Fibroblast of pulmonary artery (primary cell): ENCODE data around the gene ZSCAN30.

Source experiments
- DNase-seq: peaks from one replicate; pipeline ENCODE4 v3.0.0-alpha.2; 2010; ENCODE audit warnings: low read depth
- H3K4me3 ChIP-seq: replicated peaks from 2 replicates; pipeline ENCODE4 v1.5.1; 2011; ENCODE audit warnings: low read depth, mild to moderate bottlenecking, control low read depth, low read length, moderate library complexity
- TF ChIP-seq, protein P1 (sequence below): IDR thresholded peaks from 2 replicates; pipeline ENCODE4 v1.5.1; 2011; ENCODE audit warnings: mild to moderate bottlenecking, control low read depth, low read length, inconsistent platforms; ENCODE audit errors: missing control alignments

The ZSCAN30 gene

DNA sequence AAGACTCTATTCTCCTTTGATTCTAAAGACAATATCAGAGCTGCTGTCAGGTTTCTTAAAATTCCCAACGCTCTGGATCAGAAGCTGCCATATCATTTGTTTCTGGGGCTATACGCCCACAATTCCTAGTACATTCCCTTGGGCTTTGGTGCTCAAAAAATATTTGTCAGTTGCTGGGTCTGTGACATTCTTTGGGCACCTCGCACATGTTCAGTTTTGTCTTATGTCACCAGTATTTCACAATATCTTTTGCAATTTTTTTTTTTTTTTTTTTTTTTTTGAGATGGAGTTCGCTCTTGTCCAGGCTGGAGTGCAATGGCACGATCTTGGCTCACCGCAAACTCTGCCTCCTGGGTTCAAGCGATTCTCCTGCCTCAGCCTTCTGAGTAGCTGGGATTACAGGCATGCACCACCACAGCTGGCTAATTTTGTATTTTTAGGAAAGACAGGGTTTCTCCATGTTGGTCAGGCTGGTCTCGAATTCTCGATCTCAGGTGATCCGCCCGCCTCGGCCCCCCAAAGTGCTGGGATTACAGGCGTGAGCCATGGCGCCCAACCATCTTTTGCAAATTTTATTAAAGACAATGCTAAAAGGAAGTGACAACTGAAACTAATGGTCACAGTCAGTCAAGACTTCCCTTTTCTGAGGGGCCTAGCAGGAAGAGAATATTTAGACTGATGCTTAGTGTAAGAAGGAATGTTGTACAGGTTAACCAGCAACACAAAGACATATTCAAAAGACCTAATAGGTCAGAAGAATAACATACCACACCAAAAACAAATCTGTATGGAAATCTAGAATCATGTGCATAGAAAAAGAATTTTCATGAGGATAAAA, 42.4 kb downstream of the ZSCAN30 start:
- TF ChIP-seq, protein P1, sequence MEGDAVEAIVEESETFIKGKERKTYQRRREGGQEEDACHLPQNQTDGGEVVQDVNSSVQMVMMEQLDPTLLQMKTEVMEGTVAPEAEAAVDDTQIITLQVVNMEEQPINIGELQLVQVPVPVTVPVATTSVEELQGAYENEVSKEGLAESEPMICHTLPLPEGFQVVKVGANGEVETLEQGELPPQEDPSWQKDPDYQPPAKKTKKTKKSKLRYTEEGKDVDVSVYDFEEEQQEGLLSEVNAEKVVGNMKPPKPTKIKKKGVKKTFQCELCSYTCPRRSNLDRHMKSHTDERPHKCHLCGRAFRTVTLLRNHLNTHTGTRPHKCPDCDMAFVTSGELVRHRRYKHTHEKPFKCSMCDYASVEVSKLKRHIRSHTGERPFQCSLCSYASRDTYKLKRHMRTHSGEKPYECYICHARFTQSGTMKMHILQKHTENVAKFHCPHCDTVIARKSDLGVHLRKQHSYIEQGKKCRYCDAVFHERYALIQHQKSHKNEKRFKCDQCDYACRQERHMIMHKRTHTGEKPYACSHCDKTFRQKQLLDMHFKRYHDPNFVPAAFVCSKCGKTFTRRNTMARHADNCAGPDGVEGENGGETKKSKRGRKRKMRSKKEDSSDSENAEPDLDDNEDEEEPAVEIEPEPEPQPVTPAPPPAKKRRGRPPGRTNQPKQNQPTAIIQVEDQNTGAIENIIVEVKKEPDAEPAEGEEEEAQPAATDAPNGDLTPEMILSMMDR: no peak
- DNase-seq: no peak
- H3K4me3 ChIP-seq: no peak overlapping the region

DNA sequence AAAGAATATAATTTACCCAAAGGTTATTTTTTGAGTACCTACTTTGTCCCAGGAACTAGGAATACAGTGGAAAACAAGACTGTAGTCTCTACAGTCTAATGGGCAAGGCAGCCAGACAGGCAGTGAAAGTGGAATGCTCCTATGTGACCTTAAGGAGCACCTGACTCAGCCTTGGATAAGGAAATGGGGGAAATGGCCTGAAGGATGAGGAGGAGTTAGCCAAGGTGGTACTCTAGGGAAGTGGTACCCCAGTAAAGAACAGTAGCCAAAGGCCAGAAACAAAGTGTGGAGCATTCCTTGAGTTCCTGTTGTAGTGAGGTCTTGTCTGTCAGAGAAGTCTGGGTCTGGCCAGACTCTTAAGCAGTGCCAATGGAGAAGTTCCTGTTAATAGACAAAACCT, 43.2 kb downstream of the ZSCAN30 start:
- TF ChIP-seq, protein P1: no peak
- no peak overlapping the region for H3K4me3 ChIP-seq
- no peak for DNase-seq

DNA sequence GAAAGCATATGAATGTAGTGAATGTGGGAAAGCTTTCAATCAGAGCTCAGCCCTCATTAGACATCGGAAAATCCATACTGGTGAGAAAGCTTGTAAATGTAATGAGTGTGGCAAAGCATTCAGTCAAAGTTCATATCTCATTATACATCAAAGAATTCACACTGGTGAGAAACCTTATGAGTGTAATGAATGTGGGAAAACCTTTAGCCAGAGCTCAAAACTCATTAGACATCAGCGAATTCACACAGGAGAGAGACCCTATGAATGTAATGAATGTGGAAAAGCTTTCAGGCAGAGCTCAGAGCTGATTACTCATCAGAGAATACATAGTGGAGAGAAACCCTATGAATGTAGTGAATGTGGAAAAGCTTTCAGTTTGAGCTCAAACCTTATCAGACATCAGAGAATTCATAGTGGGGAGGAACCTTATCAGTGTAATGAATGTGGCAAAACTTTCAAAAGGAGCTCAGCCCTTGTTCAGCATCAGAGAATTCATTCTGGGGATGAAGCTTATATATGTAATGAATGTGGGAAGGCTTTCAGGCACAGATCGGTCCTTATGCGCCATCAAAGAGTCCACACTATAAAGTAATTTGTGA, 44.2 kb downstream of the ZSCAN30 start:
- TF ChIP-seq, protein P1: no peak
- DNase-seq: no peak
- no peak overlapping the region for H3K4me3 ChIP-seq

DNA sequence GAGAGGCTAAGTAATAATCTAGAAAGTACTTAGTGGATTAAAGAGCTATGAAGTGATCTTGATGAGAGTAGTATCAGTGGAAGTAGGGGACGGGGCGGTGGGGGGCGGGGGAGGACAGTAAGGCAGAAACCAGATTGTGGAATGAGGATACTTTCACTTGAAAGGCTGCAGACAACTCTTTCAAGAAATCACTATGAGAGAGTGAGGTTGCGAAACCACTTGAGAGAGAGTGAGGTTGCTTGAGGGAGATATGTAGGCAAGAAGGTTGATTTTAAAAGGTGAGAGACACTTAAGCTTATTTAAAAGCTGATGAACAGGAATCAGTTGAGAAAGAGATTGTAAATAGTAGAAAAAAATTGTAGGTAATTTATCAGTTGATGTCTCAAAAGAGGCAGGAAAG, 45.4 kb downstream of the ZSCAN30 start:
- H3K4me3 ChIP-seq: no peak overlapping the region
- TF ChIP-seq, protein P1: no peak
- DNase-seq: no peak

DNA sequence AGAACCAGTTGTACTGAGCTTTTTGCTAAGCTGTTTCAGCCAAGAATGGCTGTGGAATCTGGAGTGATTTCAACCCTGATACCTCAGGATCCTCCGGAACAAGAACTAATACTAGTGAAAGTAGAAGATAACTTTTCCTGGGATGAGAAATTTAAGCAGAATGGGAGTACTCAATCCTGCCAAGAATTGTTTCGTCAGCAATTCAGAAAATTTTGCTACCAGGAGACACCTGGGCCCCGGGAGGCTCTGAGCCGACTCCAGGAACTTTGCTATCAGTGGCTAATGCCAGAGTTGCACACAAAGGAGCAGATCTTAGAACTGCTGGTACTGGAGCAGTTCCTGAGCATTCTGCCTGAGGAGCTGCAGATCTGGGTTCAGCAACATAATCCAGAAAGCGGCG, 47.6 kb downstream of the ZSCAN30 start:
- peak; percentile 16 for DNase-seq
- H3K4me3 ChIP-seq: no peak overlapping the region
- TF ChIP-seq, protein P1: no peak

DNA sequence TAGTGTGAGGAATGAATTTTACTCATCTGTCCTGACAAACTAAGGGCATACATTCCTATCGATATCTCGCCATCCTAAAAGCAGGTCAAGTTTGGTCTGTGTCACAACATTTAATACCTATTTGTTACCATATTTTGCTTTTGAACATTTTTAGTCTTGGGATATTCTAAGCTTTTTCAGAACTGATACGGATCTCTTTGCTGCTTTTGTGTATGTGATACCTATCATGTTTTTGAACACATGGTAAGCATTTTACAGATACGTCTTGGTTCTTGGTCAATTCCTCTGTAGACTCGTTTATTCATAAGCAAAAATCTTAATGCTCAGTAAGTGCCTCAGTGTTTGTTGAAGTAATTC, 48.6 kb downstream of the ZSCAN30 start:
- no peak for DNase-seq
- TF ChIP-seq, protein P1: no peak
- peak overlapping the region; percentile 70 for H3K4me3 ChIP-seq
